GM12878 (cell line): Measurements from ENCODE around the gene CTSA. TPM values are rescaled to one million over a fixed set of nuclear protein-coding genes. Genes with fewer than 3 reads are reported as not detected.

Experiments used
- ATAC-seq: fragments of 200-7000 bp; cut with Tn5 transposase; 3 replicates; pipeline ENCODE4 v1.9.1; 2020; ENCODE audit warnings: mild to moderate bottlenecking, moderate library complexity
- BruUV-seq: library from RNA; stranded (reverse); fragments of 400-500 nt; replicated peaks from 2 replicates; lab custom pipeline; 2021; lab: Mats Ljungman, UMichigan
- CTCF ChIA-PET: fragments of 300-600 bp; sonication (Branson Sonifier 250); formaldehyde crosslinking; extraction: SDS; loops from one replicate; lab custom pipeline; 2021; ENCODE audit warnings: inconsistent platforms; lab: Yijun Ruan, JAX
- POLR2A ChIA-PET: fragments of 350-600 bp; formaldehyde crosslinking; extraction: SDS; loops from one replicate; lab custom pipeline; 2021; ENCODE audit warnings: inconsistent platforms; lab: Charles Lee
- RAD21 ChIA-PET: fragments of 300-600 bp; sonication (Branson Sonifier 250); formaldehyde crosslinking; loops from one replicate; lab custom pipeline; 2023; ENCODE audit warnings: antibody characterized with exemption; ENCODE audit not compliant: unreplicated experiment; lab: Charles Lee
- SMC1A ChIA-PET: fragments of 300-600 bp; sonication (Branson Sonifier 250); formaldehyde crosslinking; loops from one replicate; lab custom pipeline; 2023; ENCODE audit not compliant: unreplicated experiment, uncharacterized antibody; lab: Charles Lee
- DNase-seq: peaks from one replicate; pipeline ENCODE4 v3.0.0-alpha.2; 2011; ENCODE audit warnings: low read depth, low spot score
- FAIRE-seq: peaks from 3 replicates; lab custom pipeline; 2011; peaks lifted over from hg19 to GRCh38; lab: Jason Lieb, UNC
- H2AFZ ChIP-seq: 2 replicates; pipeline ENCODE4 v1.6.0; 2011; ENCODE audit warnings: low read depth, low read length, control low read depth; ENCODE audit not compliant: control insufficient read depth
- H3K27ac ChIP-seq: 2 replicates; pipeline ENCODE4 v1.5.1; 2011; ENCODE audit warnings: control low read depth; ENCODE audit not compliant: control insufficient read depth, insufficient read depth
- H3K27me3 ChIP-seq, 2 experiments: replicated peaks in 1 of 2; 2 replicates each; pipeline versions ENCODE4 v1.6.0 to v1.6.1; 2011; ENCODE audit warnings: low read length in 1 of 2; ENCODE audit not compliant: control insufficient read depth in 2 of 2, insufficient read depth in 2 of 2
- H3K36me3 ChIP-seq, 2 experiments: 2 replicates each; pipeline ENCODE4 v1.5.1; 2011; ENCODE audit warnings: low read length in 1 of 2; ENCODE audit not compliant: control insufficient read depth in 2 of 2, insufficient read depth in 2 of 2
- H3K4me1 ChIP-seq: 2 replicates; pipeline ENCODE4 v1.6.1; 2011; ENCODE audit warnings: mild to moderate bottlenecking, low read length, moderate library complexity, mixed read lengths; ENCODE audit not compliant: control insufficient read depth, insufficient read depth
- H3K4me2 ChIP-seq: 2 replicates; pipeline ENCODE4 v1.6.0; 2011; ENCODE audit warnings: control low read depth; ENCODE audit not compliant: control insufficient read depth, insufficient read depth
- H3K4me3 ChIP-seq: fragments of 200-600 bp; sonication (generic); 2 replicates; pipeline ENCODE4 v1.5.1; 2016
- H3K79me2 ChIP-seq: 2 replicates; pipeline ENCODE4 v1.6.0; 2011; ENCODE audit warnings: low read length; ENCODE audit not compliant: control insufficient read depth, insufficient read depth
- H3K9ac ChIP-seq: 2 replicates; pipeline ENCODE4 v1.8.0; 2011; ENCODE audit warnings: low read length, control low read depth, mixed read lengths; ENCODE audit not compliant: control insufficient read depth, insufficient read depth
- H3K9me3 ChIP-seq: replicated peaks from 3 replicates; pipeline ENCODE4 v1.5.1; 2011; ENCODE audit warnings: mild to moderate bottlenecking, low read length; ENCODE audit not compliant: control insufficient read depth, insufficient read depth
- H4K20me1 ChIP-seq: 2 replicates; pipeline ENCODE4 v1.6.0; 2011; ENCODE audit not compliant: control insufficient read depth, insufficient read depth
- BHLHE40 ChIP-seq, 2 experiments: fragments of 450-650 bp in 1 of 2; IDR thresholded peaks; 2 replicates each; pipeline ENCODE4 v1.6.1; 2011 to 2017; ENCODE audit warnings: low read depth in 2 of 2, borderline replicate concordance in 1 of 2, improper control_type of control experiment in 1 of 2, low read length in 1 of 2, mild to moderate bottlenecking in 1 of 2
- CEBPZ ChIP-seq: fragments of 150-350 bp; IDR thresholded peaks from 2 replicates; pipeline ENCODE4 v1.6.1; 2016; ENCODE audit warnings: low read depth, low read length
- GABPA ChIP-seq: IDR thresholded peaks from 2 replicates; pipeline ENCODE4 v1.6.1; 2014; ENCODE audit warnings: antibody characterized with exemption, low read depth, mild to moderate bottlenecking, inconsistent platforms
- IKZF1 ChIP-seq: fragments of 450-650 bp; conservative IDR thresholded peaks from 2 replicates; pipeline ENCODE4 v1.6.1; 2017; ENCODE audit warnings: antibody characterized with exemption, mild to moderate bottlenecking
- JUNB ChIP-seq: IDR thresholded peaks from 2 replicates; pipeline ENCODE4 v1.6.1; 2016; ENCODE audit warnings: antibody characterized with exemption, mild to moderate bottlenecking
- NRF1 ChIP-seq: conservative IDR thresholded peaks from 2 replicates; pipeline ENCODE4 v1.6.1; 2011; ENCODE audit warnings: mild to moderate bottlenecking, low read depth, low read length, improper control_type of control experiment
- POU2F2 ChIP-seq: IDR thresholded peaks from 3 replicates; pipeline ENCODE4 v1.6.1; 2011; ENCODE audit warnings: low read depth, mild to moderate bottlenecking, low read length, borderline replicate concordance
- SMAD1 ChIP-seq: fragments of 450-650 bp; IDR thresholded peaks from 2 replicates; pipeline ENCODE4 v1.6.1; 2018; ENCODE audit warnings: mild to moderate bottlenecking, low read depth; ENCODE audit not compliant: partially characterized antibody
- SREBF2 ChIP-seq: IDR thresholded peaks from 2 replicates; pipeline ENCODE4 v1.6.1; 2012; ENCODE audit warnings: mild to moderate bottlenecking, low read length
- WGBS: methylation state at CpG from one replicate; pipeline ENCODE4 v1.1.6; 2016; ENCODE audit warnings: low lambda C conversion rate; ENCODE audit not compliant: insufficient replicate concordance, insufficient coverage; ENCODE audit errors: missing lambda C conversion rate; 5-methylcytosine and 5-hydroxymethylcytosine counted together
- in situ Hi-C: fragments of 300-500 bp; cut with MboI; formaldehyde crosslinking; loops from 9 replicates; pipeline ENCODE4 v1.14.3; 2018; ENCODE audit warnings: mixed read lengths
- intact Hi-C: fragments of 100-400 bp; cut with micrococcal nuclease; formaldehyde crosslinking; loops from one replicate; pipeline ENCODE4 v1.14.2; 2022; ENCODE audit not compliant: unreplicated experiment
- polyA plus RNA-seq, 11 experiments: library from polyadenylated mRNA; depleted of rRNA in 4 of 11; unstranded in 6 of 11; stranded (reverse) in 5 of 11; fragments of >200 nt; fragmentation: Nextera tagmentation in 4 of 11; fragmentation: Illumina TruSeq in 1 of 11; extraction: Ambion mirVana in 4 of 11; extraction: Trizol in 1 of 11; gene quantifications; 1 replicate in 1 of 11; 2 replicates in 10 of 11; pipeline versions ENCODE4 v1.2.1 to v1.2.3, GENCODE V29; 2011 to 2016; ENCODE audit warnings: inconsistent platforms in 2 of 11, missing spikeins in 2 of 11, low read depth in 1 of 11
- total RNA-seq, 4 experiments: library from RNA; depleted of rRNA in 3 of 4; stranded (reverse); fragments of >200 nt in 3 of 4; fragmentation: Illumina TruSeq in 1 of 4; extraction: Trizol in 1 of 4; gene quantifications; 2 replicates each; pipeline versions ENCODE4 v1.2.1 to v1.2.3, GENCODE V29; 2013 to 2021
- TF ChIP-seq, protein P1 (sequence below): fragments of 450-650 bp; IDR thresholded peaks from 2 replicates; pipeline ENCODE4 v1.6.1; 2017; ENCODE audit warnings: borderline replicate concordance
- TF ChIP-seq, protein P2 (sequence below): fragments of 450-650 bp; IDR thresholded peaks from 2 replicates; pipeline ENCODE4 v1.6.1; 2017; ENCODE audit warnings: mild to moderate bottlenecking

CTSA gene
- total and polyA plus RNA-seq, 10 of the 15 experiments (the other 5 are each of a cell fraction or from before 2014, with no cell fraction given): 7.1 to 67.0 (median 36.2) TPM

GRCh38 chr20:45863543-45864470 lies 27.3 kb upstream of the CTSA start (continued):
- no peak for TF ChIP-seq CEBPZ
- TF ChIP-seq NRF1: no peak
- TF ChIP-seq, protein P1, sequence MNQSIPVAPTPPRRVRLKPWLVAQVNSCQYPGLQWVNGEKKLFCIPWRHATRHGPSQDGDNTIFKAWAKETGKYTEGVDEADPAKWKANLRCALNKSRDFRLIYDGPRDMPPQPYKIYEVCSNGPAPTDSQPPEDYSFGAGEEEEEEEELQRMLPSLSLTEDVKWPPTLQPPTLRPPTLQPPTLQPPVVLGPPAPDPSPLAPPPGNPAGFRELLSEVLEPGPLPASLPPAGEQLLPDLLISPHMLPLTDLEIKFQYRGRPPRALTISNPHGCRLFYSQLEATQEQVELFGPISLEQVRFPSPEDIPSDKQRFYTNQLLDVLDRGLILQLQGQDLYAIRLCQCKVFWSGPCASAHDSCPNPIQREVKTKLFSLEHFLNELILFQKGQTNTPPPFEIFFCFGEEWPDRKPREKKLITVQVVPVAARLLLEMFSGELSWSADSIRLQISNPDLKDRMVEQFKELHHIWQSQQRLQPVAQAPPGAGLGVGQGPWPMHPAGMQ: no peak
- no peak for TF ChIP-seq GABPA
- no peak for TF ChIP-seq SMAD1

DNA sequence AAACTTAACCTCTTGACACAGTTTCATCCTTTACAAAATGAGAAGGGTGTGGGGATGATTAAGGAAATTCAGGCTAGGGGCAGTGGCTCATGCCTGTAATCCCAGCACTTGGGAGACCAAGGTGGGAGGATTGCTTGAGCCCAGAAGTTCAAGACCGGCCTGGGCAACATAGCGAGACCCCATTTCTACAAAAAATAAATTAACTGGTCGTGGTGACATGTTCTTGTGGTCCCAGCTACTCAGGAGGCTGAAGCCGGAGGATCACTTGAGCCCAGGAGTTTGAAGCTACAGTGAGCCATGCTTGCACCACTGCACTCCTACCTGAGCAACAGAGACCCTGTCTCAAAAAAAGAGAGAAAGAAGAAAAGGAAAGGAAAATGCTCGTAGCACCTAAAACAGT lies 24.7 kb upstream of the CTSA start:
- Histone ChIP-seq H3K27ac (no peak overlapping the region), H3K9me3 (no peaks in the 10 kb centered on the region), H3K4me1 (no peaks in the 10 kb centered on the region), H3K9ac (no peak overlapping the region), H3K79me2 (no peaks in the 10 kb centered on the region), H3K27me3 (no peaks in the 10 kb centered on the region), H3K36me3 (no peaks in the 10 kb centered on the region), H2AFZ (no peak overlapping the region), H3K4me2 (no peak overlapping the region), H4K20me1 (no peaks in the 10 kb centered on the region), H3K4me3 (no peak overlapping the region)
- intact Hi-C loops: no loop called here
- DNase-seq: no peak
- ChIA-PET CTCF (interaction anchor here (1.4 kb wide), 1 partner anchor 15 kb away, joined by 3 read pairs; the partner anchor contains the start of gene ZSWIM1), SMC1A (interaction anchor here (0.6 to 0.9 kb wide), 2 partner anchors 49 to 64 kb away, joined by 3 read pairs; no protein-coding TSS in a partner anchor), POLR2A (interaction anchor here (0.7 kb wide), 1 partner anchor 11 kb away, joined by 4 read pairs; no protein-coding TSS in a partner anchor), RAD21 (no interaction called here)
- 88% methylated on average over 5 of the region's 5 CpGs for WGBS
- no peak for FAIRE-seq
- in situ Hi-C loops: no loop called here
- ATAC-seq: no peak
- BruUV-seq: no TSS peak
- TF ChIP-seq, protein P2, sequence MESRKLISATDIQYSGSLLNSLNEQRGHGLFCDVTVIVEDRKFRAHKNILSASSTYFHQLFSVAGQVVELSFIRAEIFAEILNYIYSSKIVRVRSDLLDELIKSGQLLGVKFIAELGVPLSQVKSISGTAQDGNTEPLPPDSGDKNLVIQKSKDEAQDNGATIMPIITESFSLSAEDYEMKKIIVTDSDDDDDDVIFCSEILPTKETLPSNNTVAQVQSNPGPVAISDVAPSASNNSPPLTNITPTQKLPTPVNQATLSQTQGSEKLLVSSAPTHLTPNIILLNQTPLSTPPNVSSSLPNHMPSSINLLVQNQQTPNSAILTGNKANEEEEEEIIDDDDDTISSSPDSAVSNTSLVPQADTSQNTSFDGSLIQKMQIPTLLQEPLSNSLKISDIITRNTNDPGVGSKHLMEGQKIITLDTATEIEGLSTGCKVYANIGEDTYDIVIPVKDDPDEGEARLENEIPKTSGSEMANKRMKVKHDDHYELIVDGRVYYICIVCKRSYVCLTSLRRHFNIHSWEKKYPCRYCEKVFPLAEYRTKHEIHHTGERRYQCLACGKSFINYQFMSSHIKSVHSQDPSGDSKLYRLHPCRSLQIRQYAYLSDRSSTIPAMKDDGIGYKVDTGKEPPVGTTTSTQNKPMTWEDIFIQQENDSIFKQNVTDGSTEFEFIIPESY: no peak
- TF ChIP-seq POU2F2: no peak
- no peak for TF ChIP-seq SREBF2
- TF ChIP-seq BHLHE40 (IDR thresholded peaks at IDR 0.05; ENCODE audit: borderline replicate concordance in 1 of 2, low read depth in 2 of 2, low read length in 1 of 2): no peak
- TF ChIP-seq JUNB: no peak
- no peak for TF ChIP-seq NRF1
- TF ChIP-seq IKZF1: no peak
